ENCODE results near the gene LILRA6. TPM values are rescaled to one million over a fixed set of nuclear protein-coding genes. Genes with fewer than 3 reads are reported as not detected.
"Not testable (repeated sequence)": the region's sequence is repeated elsewhere in the genome, so short reads cannot be mapped to it uniquely, and the experiment has no call there.

LILRA6 gene
- total and polyA plus RNA-seq, 5 donors from 2014 or later = 0.11 to 0.13 TPM; not detected in 3

- not testable (repeated sequence) for ATAC-seq (ENCODE audit: low read depth in 2 of 2); H3K27ac Mint-ChIP-seq; H3K27me3 Mint-ChIP-seq; H3K9me3 ChIP-seq (ENCODE audit: control insufficient read depth in 2 of 2, low read length in 2 of 2); H3K4me1 ChIP-seq (ENCODE audit: control insufficient read depth, insufficient read depth, low read length, poor library complexity, severe bottlenecking); H3K27ac ChIP-seq (ENCODE audit: insufficient read depth, low read length, poor library complexity, severe bottlenecking); H3K9me3 Mint-ChIP-seq; DNase-seq; H3K4me3 Mint-ChIP-seq; H3K27me3 ChIP-seq (ENCODE audit: control insufficient read depth, insufficient read depth, low read length); H3K4me3 ChIP-seq (ENCODE audit: low read depth, low read length); H3K36me3 ChIP-seq (ENCODE audit: control insufficient read depth, insufficient read depth, low read length); H3K36me3 Mint-ChIP-seq; H3K4me1 Mint-ChIP-seq
These were observed 1.9 kb downstream of the LILRA6 start for GRCh38 chr19:54240372-54241336.

DNA sequence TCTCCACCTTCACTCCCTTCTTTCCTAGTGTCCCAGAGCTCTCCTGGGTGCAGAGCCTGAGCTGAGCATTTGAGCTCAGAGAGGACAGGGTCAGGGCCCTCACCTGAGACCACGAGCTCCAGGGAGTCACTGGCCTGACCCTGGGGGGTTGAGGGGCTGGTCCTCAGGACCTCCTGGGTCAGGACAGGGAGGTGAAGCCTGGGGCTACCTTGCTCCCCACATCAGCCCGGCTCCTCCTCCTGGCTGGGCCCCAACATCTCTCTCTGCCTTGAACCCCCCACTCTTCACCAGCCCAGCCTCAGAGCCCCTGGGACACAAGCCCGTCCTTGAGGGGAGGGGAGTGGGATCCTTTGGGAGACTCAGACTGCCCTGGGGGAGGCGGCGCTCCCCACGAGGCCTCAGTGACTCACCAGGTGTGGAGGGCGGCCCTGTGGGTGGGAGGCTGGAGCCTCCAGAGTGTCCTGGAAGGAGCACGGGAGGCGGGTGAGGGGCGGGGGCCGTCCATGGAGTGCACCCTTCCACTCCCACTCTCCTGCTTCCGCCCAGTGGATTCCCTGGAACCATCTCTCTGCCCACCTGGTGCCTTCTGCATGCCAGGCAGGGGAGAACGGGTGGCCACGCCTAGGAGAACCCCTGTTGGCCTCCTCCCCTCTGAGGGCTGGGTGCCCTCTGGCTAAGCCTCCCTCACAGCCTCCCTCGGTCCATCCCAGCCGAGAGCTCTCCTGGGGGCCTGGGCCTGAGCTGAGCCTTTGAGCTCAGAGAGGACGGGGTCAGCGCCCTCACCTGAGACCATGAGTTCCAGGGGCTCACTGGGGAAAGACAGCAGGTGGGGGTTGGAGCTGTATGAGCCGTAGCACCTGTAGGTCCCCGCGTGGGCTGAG lies 2.9 kb downstream of the LILRA6 start:
- H3K27me3 ChIP-seq (ENCODE audit: control insufficient read depth, insufficient read depth, low read length); H3K4me3 ChIP-seq (ENCODE audit: low read depth, low read length); H3K36me3 ChIP-seq (ENCODE audit: control insufficient read depth, insufficient read depth, low read length); H3K9me3 ChIP-seq (ENCODE audit: control insufficient read depth in 2 of 2, low read length in 2 of 2); H3K4me1 ChIP-seq (ENCODE audit: control insufficient read depth, insufficient read depth, low read length, poor library complexity, severe bottlenecking); H3K4me3 Mint-ChIP-seq; H3K36me3 Mint-ChIP-seq; DNase-seq; H3K9me3 Mint-ChIP-seq; H3K27ac ChIP-seq (ENCODE audit: insufficient read depth, low read length, poor library complexity, severe bottlenecking); H3K27ac Mint-ChIP-seq; H3K4me1 Mint-ChIP-seq; H3K27me3 Mint-ChIP-seq; ATAC-seq (ENCODE audit: low read depth in 2 of 2): not testable (repeated sequence)

DNA sequence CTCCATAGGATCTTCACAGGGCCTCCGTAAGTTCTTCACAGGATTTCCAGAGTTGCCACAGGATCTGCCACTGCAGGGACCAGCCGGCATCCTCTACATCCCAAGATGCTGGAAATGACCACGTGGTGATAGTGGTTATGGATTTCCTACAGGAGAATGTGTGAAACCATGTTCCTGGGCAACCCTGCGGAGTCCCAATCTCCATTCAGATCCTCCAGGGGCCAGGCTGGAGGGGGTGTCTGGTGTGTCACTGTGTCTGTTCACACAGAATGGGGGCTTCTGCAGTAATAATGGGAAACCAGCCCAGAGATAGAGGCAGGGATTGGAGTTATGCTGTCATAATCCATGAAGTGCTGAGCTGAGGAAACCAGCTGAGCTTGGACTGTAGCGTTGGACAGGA lies 8.6 kb downstream of the LILRA6 start:
- no peak overlapping the region for H3K27ac ChIP-seq (ENCODE audit: insufficient read depth, low read length, poor library complexity, severe bottlenecking)
- peaks cover 0 to 2% (median 0%) of the 10 kb centered on the region in 7 donors for H3K9me3 Mint-ChIP-seq
- no peak overlapping the region for H3K4me3 ChIP-seq (ENCODE audit: low read depth, low read length)
- DNase-seq (no peak), ATAC-seq (ENCODE audit: low read depth in 2 of 2) (no peak)
- H3K27me3 Mint-ChIP-seq = peaks cover 16% of the 10 kb centered on the region
- H3K9me3 ChIP-seq (ENCODE audit: control insufficient read depth in 2 of 2, low read length in 2 of 2) = no peaks in the 10 kb centered on the region
- H3K4me1 Mint-ChIP-seq = peaks cover 0 to 4% (median 0%) of the 10 kb centered on the region in 4 donors
- H3K36me3 ChIP-seq (ENCODE audit: control insufficient read depth, insufficient read depth, low read length) = no peaks in the 10 kb centered on the region
- no peaks in the 10 kb centered on the region for H3K36me3 Mint-ChIP-seq
- H3K4me1 ChIP-seq (ENCODE audit: control insufficient read depth, insufficient read depth, low read length, poor library complexity, severe bottlenecking) = no peaks in the 10 kb centered on the region
- peaks cover 2% of the 10 kb centered on the region for H3K27me3 ChIP-seq (ENCODE audit: control insufficient read depth, insufficient read depth, low read length)
- no peak overlapping the region for H3K4me3 Mint-ChIP-seq
- H3K27ac Mint-ChIP-seq = peak overlapping the region in 1 of 3 donors; percentile 22

DNA sequence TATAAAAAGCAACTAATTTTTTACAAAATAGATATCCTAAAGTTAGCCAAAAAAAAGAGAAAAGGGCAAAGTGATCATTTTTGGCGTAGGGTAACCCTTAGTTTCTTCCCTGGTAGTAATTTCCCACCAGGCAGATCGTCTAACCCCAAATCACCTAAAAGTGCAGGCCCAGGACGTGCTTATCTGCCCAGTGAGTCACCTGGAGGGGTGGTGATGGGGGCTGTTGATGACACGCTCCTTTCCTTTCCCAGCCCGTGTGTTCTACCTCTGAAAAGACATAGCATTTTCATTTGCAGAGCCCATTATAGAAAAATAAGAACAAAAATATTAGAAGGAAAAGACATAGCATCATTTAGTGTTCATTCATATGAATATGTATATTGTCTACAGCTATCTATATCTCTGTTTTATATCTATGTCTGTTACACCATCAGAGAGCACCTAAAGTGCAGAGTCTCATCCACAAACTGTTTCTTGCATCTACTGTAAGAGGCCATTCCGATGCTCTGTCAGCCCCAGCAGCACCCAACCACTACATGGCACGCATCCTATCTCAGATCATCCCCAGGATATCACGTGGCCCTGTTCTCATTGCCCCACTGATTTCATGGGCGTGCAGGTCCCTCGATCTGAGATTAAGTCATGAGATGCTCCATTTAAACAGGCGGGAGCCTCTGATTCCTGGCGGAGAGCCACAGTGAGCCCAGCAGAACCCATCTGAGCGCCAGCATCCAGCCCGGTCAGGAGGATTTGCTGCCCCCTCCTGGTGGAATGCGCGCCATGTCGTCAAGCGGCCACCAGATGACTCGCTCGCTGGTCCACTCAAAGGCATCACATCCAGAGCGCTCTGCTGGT lies 11.3 kb downstream of the LILRA6 start:
- ATAC-seq (ENCODE audit: low read depth in 2 of 2) (peak; percentile 81 to 83), DNase-seq (peak; percentile 73 to 75 (median 74))
- H3K27ac Mint-ChIP-seq = no peak overlapping the region
- Histone ChIP-seq H3K9me3 (ENCODE audit: control insufficient read depth in 2 of 2, low read length in 2 of 2) (no peaks in the 10 kb centered on the region), H3K4me1 (ENCODE audit: control insufficient read depth, insufficient read depth, low read length, poor library complexity, severe bottlenecking) (no peaks in the 10 kb centered on the region), H3K27ac (ENCODE audit: insufficient read depth, low read length, poor library complexity, severe bottlenecking) (no peak overlapping the region), H3K4me3 (ENCODE audit: low read depth, low read length) (no peak overlapping the region), H3K36me3 (ENCODE audit: control insufficient read depth, insufficient read depth, low read length) (no peaks in the 10 kb centered on the region), H3K27me3 (ENCODE audit: control insufficient read depth, insufficient read depth, low read length) (peaks cover 4% of the 10 kb centered on the region)
- peaks cover 9% of the 10 kb centered on the region for H3K27me3 Mint-ChIP-seq
- peaks cover 0 to 2% (median 0%) of the 10 kb centered on the region in 7 donors for H3K9me3 Mint-ChIP-seq
- H3K36me3 Mint-ChIP-seq = no peaks in the 10 kb centered on the region
- no peak overlapping the region for H3K4me3 Mint-ChIP-seq
- peaks cover 0 to 4% (median 0%) of the 10 kb centered on the region in 4 donors for H3K4me1 Mint-ChIP-seq

DNA sequence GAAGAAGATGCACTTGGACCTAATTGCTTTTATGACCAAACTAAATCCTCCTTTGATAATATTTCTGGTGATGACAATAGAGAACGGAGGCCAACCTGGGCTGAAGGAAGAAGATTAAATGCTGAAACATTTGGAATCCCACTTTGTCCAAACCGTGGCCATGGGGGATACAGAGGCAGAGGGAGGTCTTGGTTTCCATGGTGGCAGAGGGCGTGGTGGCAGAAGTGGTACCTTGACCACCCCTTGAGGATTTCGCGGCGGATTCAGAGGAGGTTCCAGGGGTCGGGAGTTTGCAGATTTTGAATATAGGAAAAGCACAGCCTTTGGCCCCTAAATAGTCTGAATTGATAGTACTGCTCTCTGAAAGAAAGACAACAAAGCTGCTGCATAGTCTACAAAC lies 12.6 kb downstream of the LILRA6 start:
- Histone ChIP-seq H3K27me3 (ENCODE audit: control insufficient read depth, insufficient read depth, low read length) (peaks cover 3% of the 10 kb centered on the region), H3K27ac (ENCODE audit: insufficient read depth, low read length, poor library complexity, severe bottlenecking) (no peak overlapping the region), H3K4me1 (ENCODE audit: control insufficient read depth, insufficient read depth, low read length, poor library complexity, severe bottlenecking) (no peaks in the 10 kb centered on the region), H3K4me3 (ENCODE audit: low read depth, low read length) (no peak overlapping the region), H3K36me3 (ENCODE audit: control insufficient read depth, insufficient read depth, low read length) (no peaks in the 10 kb centered on the region), H3K9me3 (ENCODE audit: control insufficient read depth in 2 of 2, low read length in 2 of 2) (no peaks in the 10 kb centered on the region)
- H3K4me3 Mint-ChIP-seq = no peak overlapping the region
- H3K27me3 Mint-ChIP-seq = peaks cover 9% of the 10 kb centered on the region
- no peak overlapping the region for H3K27ac Mint-ChIP-seq
- DNase-seq (no peak), ATAC-seq (ENCODE audit: low read depth in 2 of 2) (no peak)
- no peaks in the 10 kb centered on the region for H3K36me3 Mint-ChIP-seq
- peaks cover 0 to 2% (median 0%) of the 10 kb centered on the region in 7 donors for H3K9me3 Mint-ChIP-seq
- peaks cover 0 to 4% (median 0%) of the 10 kb centered on the region in 4 donors for H3K4me1 Mint-ChIP-seq

- ATAC-seq (ENCODE audit: low read depth in 2 of 2) (no peak), DNase-seq (no peak)
- Histone ChIP-seq H3K27ac (ENCODE audit: insufficient read depth, low read length, poor library complexity, severe bottlenecking) (no peak overlapping the region), H3K36me3 (ENCODE audit: control insufficient read depth, insufficient read depth, low read length) (no peaks in the 10 kb centered on the region), H3K4me3 (ENCODE audit: low read depth, low read length) (no peak overlapping the region), H3K9me3 (ENCODE audit: control insufficient read depth in 2 of 2, low read length in 2 of 2) (no peaks in the 10 kb centered on the region), H3K27me3 (ENCODE audit: control insufficient read depth, insufficient read depth, low read length) (peaks cover 3% of the 10 kb centered on the region), H3K4me1 (ENCODE audit: control insufficient read depth, insufficient read depth, low read length, poor library complexity, severe bottlenecking) (no peaks in the 10 kb centered on the region)
- H3K4me1 Mint-ChIP-seq = peaks cover 0 to 4% (median 0%) of the 10 kb centered on the region in 4 donors
- no peak overlapping the region for H3K27ac Mint-ChIP-seq
- H3K4me3 Mint-ChIP-seq = no peak overlapping the region
- peaks cover 2% of the 10 kb centered on the region for H3K27me3 Mint-ChIP-seq
- peaks cover 0 to 2% (median 0%) of the 10 kb centered on the region in 7 donors for H3K9me3 Mint-ChIP-seq
- no peaks in the 10 kb centered on the region for H3K36me3 Mint-ChIP-seq
These were observed 13.4 kb downstream of the LILRA6 start for GRCh38 chr19:54229146-54229545.

DNA sequence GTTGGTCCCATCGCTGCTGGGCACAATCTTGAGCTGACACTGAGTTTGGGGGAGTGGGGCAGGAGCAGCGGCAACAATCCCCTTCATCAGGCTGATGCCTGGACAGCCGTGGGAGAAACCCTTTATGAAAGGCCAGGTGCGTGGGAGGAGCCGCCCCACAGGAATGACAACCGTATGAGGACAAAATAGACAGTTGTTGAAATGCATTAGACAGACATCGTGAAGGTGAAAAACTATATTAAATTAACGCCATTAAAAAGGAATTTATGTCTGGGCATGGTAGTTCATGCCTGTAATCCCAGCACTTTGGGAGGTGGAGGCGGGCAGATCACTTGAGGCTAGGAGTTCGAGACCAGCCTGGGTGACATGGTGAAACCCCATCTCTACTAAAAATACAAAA lies 18.0 kb downstream of the LILRA6 start:
- H3K27me3 Mint-ChIP-seq; H3K27me3 ChIP-seq (ENCODE audit: control insufficient read depth, insufficient read depth, low read length); H3K4me1 Mint-ChIP-seq; H3K36me3 ChIP-seq (ENCODE audit: control insufficient read depth, insufficient read depth, low read length); H3K36me3 Mint-ChIP-seq; ATAC-seq (ENCODE audit: low read depth in 2 of 2); H3K9me3 ChIP-seq (ENCODE audit: control insufficient read depth in 2 of 2, low read length in 2 of 2); DNase-seq; H3K4me3 Mint-ChIP-seq; H3K4me3 ChIP-seq (ENCODE audit: low read depth, low read length); H3K9me3 Mint-ChIP-seq; H3K27ac ChIP-seq (ENCODE audit: insufficient read depth, low read length, poor library complexity, severe bottlenecking); H3K27ac Mint-ChIP-seq; H3K4me1 ChIP-seq (ENCODE audit: control insufficient read depth, insufficient read depth, low read length, poor library complexity, severe bottlenecking): not testable (repeated sequence)
